ENCODE measurements around the gene DEAF1. TPM values are rescaled to one million over a fixed set of nuclear protein-coding genes. Genes with fewer than 3 reads are reported as not detected.

The DEAF1 gene
- total and polyA plus RNA-seq, 10 of the 15 experiments (the other 5 are each of a cell fraction or from before 2014, with no cell fraction given) = 0.68 to 51.3 (median 25.9) TPM

DNA sequence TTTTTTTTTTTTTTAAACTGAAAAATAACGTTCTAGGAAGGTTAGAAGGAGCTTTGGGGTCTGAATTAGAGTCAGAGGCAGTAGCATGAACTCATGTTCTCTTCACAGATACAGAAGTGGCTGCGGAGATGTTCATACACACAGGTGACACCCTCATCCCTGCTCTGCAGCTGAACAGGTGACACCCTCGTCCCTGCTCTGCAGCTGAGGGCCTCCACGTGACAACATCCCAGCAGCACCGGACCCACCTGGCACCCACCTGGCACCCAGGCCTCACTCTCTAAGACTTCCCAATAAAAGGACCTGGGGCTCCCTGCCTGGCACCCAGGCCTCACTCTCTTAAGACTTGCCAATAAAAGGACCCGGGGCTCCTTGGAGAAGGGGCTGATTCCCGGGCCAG is 38.2 kb downstream of the DEAF1 start:
- H3K9ac ChIP-seq (ENCODE audit: control insufficient read depth, insufficient read depth, low read length) = no peak overlapping the region
- no peak overlapping the region for H3K27ac ChIP-seq (ENCODE audit: control insufficient read depth, insufficient read depth)
- intact Hi-C loops (cut with micrococcal nuclease; ENCODE audit: unreplicated experiment) = no loop called here
- no peaks in the 10 kb centered on the region for H3K79me2 ChIP-seq (ENCODE audit: control insufficient read depth, insufficient read depth, low read length)
- SMC1A ChIA-PET (ENCODE audit: uncharacterized antibody, unreplicated experiment) = interaction anchor here (1.1 kb wide), 1 partner anchor 25 kb away, joined by 3 read pairs; no protein-coding TSS in a partner anchor
- H3K27me3 ChIP-seq (replicated peaks in 1 of 2; ENCODE audit: control insufficient read depth in 2 of 2, insufficient read depth in 2 of 2, low read length in 1 of 2) = no peaks in the 10 kb centered on the region
- POLR2A ChIA-PET = no interaction called here
- RAD21 ChIA-PET (ENCODE audit: unreplicated experiment) = no interaction called here
- CTCF ChIA-PET = interaction anchor here (9.5 kb wide), 1 partner anchor 68 kb away, joined by 91 read pairs; no protein-coding TSS in a partner anchor
- ATAC-seq (no peak), FAIRE-seq (no peak), DNase-seq (ENCODE audit: low read depth, low spot score) (no peak)
- H3K36me3 ChIP-seq (ENCODE audit: control insufficient read depth in 2 of 2, insufficient read depth in 2 of 2, low read length in 1 of 2) = peaks cover 5 to 13% of the 10 kb centered on the region in 2 experiments; a peak in 3 of 4 replicates
- H3K4me2 ChIP-seq (ENCODE audit: control insufficient read depth, insufficient read depth) = no peak overlapping the region
- BruUV-seq (replicated peaks) = no TSS peak
- H3K9me3 ChIP-seq (replicated peaks; ENCODE audit: control insufficient read depth, insufficient read depth, low read length) = no peaks in the 10 kb centered on the region
- no peak overlapping the region for H3K4me3 ChIP-seq
- WGBS (ENCODE audit: insufficient coverage, insufficient replicate concordance, low lambda C conversion rate, missing lambda C conversion rate) = 95% methylated on average over 7 of the region's 7 CpGs
- in situ Hi-C loops (cut with MboI) = no loop called here
- no peak overlapping the region for H2AFZ ChIP-seq (ENCODE audit: control insufficient read depth, low read depth, low read length)
- no peak for TF ChIP-seq SMARCA5 (IDR thresholded peaks at IDR 0.05)
- no peak for TF ChIP-seq HDAC6 (IDR thresholded peaks at IDR 0.05; ENCODE audit: unreplicated experiment)
- TF ChIP-seq, protein P1, sequence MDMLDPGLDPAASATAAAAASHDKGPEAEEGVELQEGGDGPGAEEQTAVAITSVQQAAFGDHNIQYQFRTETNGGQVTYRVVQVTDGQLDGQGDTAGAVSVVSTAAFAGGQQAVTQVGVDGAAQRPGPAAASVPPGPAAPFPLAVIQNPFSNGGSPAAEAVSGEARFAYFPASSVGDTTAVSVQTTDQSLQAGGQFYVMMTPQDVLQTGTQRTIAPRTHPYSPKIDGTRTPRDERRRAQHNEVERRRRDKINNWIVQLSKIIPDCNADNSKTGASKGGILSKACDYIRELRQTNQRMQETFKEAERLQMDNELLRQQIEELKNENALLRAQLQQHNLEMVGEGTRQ (IDR thresholded peaks at IDR 0.05; ENCODE audit: borderline replicate concordance, low read depth, low read length) = no peak
- TF ChIP-seq, protein P2, sequence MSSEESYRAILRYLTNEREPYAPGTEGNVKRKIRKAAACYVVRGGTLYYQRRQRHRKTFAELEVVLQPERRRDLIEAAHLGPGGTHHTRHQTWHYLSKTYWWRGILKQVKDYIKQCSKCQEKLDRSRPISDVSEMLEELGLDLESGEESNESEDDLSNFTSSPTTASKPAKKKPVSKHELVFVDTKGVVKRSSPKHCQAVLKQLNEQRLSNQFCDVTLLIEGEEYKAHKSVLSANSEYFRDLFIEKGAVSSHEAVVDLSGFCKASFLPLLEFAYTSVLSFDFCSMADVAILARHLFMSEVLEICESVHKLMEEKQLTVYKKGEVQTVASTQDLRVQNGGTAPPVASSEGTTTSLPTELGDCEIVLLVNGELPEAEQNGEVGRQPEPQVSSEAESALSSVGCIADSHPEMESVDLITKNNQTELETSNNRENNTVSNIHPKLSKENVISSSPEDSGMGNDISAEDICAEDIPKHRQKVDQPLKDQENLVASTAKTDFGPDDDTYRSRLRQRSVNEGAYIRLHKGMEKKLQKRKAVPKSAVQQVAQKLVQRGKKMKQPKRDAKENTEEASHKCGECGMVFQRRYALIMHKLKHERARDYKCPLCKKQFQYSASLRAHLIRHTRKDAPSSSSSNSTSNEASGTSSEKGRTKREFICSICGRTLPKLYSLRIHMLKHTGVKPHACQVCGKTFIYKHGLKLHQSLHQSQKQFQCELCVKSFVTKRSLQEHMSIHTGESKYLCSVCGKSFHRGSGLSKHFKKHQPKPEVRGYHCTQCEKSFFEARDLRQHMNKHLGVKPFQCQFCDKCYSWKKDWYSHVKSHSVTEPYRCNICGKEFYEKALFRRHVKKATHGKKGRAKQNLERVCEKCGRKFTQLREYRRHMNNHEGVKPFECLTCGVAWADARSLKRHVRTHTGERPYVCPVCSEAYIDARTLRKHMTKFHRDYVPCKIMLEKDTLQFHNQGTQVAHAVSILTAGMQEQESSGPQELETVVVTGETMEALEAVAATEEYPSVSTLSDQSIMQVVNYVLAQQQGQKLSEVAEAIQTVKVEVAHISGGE (CRISPR knock-in tag; IDR thresholded peaks at IDR 0.05) = no peak
- TF ChIP-seq, protein P3, sequence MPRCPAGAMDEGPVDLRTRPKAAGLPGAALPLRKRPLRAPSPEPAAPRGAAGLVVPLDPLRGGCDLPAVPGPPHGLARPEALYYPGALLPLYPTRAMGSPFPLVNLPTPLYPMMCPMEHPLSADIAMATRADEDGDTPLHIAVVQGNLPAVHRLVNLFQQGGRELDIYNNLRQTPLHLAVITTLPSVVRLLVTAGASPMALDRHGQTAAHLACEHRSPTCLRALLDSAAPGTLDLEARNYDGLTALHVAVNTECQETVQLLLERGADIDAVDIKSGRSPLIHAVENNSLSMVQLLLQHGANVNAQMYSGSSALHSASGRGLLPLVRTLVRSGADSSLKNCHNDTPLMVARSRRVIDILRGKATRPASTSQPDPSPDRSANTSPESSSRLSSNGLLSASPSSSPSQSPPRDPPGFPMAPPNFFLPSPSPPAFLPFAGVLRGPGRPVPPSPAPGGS (IDR thresholded peaks at IDR 0.05; ENCODE audit: borderline replicate concordance, insufficient read depth, low read depth, low read length, poor library complexity, severe bottlenecking) = no peak
- TF ChIP-seq, protein P4, sequence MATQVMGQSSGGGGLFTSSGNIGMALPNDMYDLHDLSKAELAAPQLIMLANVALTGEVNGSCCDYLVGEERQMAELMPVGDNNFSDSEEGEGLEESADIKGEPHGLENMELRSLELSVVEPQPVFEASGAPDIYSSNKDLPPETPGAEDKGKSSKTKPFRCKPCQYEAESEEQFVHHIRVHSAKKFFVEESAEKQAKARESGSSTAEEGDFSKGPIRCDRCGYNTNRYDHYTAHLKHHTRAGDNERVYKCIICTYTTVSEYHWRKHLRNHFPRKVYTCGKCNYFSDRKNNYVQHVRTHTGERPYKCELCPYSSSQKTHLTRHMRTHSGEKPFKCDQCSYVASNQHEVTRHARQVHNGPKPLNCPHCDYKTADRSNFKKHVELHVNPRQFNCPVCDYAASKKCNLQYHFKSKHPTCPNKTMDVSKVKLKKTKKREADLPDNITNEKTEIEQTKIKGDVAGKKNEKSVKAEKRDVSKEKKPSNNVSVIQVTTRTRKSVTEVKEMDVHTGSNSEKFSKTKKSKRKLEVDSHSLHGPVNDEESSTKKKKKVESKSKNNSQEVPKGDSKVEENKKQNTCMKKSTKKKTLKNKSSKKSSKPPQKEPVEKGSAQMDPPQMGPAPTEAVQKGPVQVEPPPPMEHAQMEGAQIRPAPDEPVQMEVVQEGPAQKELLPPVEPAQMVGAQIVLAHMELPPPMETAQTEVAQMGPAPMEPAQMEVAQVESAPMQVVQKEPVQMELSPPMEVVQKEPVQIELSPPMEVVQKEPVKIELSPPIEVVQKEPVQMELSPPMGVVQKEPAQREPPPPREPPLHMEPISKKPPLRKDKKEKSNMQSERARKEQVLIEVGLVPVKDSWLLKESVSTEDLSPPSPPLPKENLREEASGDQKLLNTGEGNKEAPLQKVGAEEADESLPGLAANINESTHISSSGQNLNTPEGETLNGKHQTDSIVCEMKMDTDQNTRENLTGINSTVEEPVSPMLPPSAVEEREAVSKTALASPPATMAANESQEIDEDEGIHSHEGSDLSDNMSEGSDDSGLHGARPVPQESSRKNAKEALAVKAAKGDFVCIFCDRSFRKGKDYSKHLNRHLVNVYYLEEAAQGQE (IDR thresholded peaks at IDR 0.05; ENCODE audit: low read depth, low read length) = no peak
- TF ChIP-seq, protein P5, sequence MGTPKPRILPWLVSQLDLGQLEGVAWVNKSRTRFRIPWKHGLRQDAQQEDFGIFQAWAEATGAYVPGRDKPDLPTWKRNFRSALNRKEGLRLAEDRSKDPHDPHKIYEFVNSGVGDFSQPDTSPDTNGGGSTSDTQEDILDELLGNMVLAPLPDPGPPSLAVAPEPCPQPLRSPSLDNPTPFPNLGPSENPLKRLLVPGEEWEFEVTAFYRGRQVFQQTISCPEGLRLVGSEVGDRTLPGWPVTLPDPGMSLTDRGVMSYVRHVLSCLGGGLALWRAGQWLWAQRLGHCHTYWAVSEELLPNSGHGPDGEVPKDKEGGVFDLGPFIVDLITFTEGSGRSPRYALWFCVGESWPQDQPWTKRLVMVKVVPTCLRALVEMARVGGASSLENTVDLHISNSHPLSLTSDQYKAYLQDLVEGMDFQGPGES (IDR thresholded peaks at IDR 0.05) = no peak
- TF ChIP-seq TCF7 (IDR thresholded peaks at IDR 0.05; ENCODE audit: borderline replicate concordance) = no peak
- peaks cover 13% of the 10 kb centered on the region for H3K4me1 ChIP-seq (ENCODE audit: control insufficient read depth, insufficient read depth, low read length)
- no peaks in the 10 kb centered on the region for H4K20me1 ChIP-seq (ENCODE audit: control insufficient read depth, insufficient read depth)

Measured in GM12878 (cell line).